HL-60 (cell line): Measurements from ENCODE around the gene C21orf58.

Experiments
- DNase-seq, 2 experiments: peaks; one replicate each; pipeline ENCODE4 v3.0.0-alpha.2; 2010 to 2020; ENCODE audit warnings: low read depth in 1 of 2, low spot score in 1 of 2
- H3K27ac ChIP-seq: fragments of 250-450 bp; sonication (Bioruptor Pico); replicated peaks from 2 replicates; pipeline ENCODE4 v1.5.1; 2020; ENCODE audit warnings: mild to moderate bottlenecking, moderate library complexity
- H3K27me3 ChIP-seq: fragments of 250-450 bp; sonication (Bioruptor Pico); 2 replicates; pipeline ENCODE4 v1.5.1; 2021; ENCODE audit warnings: mild to moderate bottlenecking, moderate library complexity; ENCODE audit not compliant: insufficient read depth, poor library complexity, severe bottlenecking
- H3K4me3 ChIP-seq: replicated peaks from 2 replicates; pipeline ENCODE4 v1.5.1; 2011; ENCODE audit warnings: mild to moderate bottlenecking, control low read depth, low read length; ENCODE audit not compliant: insufficient read depth
- GABPA ChIP-seq: IDR thresholded peaks from 2 replicates; pipeline ENCODE4 v1.6.1; 2012; ENCODE audit warnings: low read depth
- POLR2AphosphoS5 ChIP-seq: IDR thresholded peaks from 2 replicates; pipeline ENCODE4 v1.6.1; 2012; ENCODE audit warnings: low read depth
- SPI1 ChIP-seq: IDR thresholded peaks from 2 replicates; pipeline ENCODE4 v1.6.1; 2012; ENCODE audit warnings: low read depth, mild to moderate bottlenecking, borderline replicate concordance
- TF ChIP-seq, protein P1 (sequence below): IDR thresholded peaks from one replicate; pipeline ENCODE4 v1.5.1; 2011; ENCODE audit warnings: low read length, control low read depth, inconsistent platforms; ENCODE audit not compliant: insufficient read depth
- TF ChIP-seq, protein P2 (sequence below): IDR thresholded peaks from 2 replicates; pipeline ENCODE4 v1.6.1; 2012; ENCODE audit warnings: low read depth; ENCODE audit not compliant: insufficient replicate concordance

The C21orf58 gene

DNA sequence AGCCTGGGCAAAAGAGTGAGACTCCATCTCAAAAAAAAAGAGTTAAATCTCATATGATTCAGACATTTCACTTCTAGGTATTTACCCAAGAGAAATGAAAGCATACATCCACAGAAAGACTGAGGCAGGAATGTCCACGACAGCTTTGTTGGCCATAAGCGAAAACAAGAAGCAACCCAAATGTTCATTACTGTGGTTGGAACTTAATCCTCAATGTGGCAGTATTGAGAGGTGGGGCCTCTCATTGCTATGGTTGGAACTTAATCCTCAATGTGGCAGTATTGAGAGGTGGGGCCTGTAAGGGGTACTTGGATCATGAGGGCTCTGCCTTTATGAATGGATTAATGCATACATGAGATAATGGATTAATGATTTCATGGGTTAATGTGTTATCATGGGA is 15.2 kb downstream of the C21orf58 start:
- H3K4me3 ChIP-seq: no peak overlapping the region
- TF ChIP-seq, protein P1, sequence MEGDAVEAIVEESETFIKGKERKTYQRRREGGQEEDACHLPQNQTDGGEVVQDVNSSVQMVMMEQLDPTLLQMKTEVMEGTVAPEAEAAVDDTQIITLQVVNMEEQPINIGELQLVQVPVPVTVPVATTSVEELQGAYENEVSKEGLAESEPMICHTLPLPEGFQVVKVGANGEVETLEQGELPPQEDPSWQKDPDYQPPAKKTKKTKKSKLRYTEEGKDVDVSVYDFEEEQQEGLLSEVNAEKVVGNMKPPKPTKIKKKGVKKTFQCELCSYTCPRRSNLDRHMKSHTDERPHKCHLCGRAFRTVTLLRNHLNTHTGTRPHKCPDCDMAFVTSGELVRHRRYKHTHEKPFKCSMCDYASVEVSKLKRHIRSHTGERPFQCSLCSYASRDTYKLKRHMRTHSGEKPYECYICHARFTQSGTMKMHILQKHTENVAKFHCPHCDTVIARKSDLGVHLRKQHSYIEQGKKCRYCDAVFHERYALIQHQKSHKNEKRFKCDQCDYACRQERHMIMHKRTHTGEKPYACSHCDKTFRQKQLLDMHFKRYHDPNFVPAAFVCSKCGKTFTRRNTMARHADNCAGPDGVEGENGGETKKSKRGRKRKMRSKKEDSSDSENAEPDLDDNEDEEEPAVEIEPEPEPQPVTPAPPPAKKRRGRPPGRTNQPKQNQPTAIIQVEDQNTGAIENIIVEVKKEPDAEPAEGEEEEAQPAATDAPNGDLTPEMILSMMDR: no peak
- TF ChIP-seq GABPA (no peak), SPI1 (no peak)
- TF ChIP-seq, protein P2, sequence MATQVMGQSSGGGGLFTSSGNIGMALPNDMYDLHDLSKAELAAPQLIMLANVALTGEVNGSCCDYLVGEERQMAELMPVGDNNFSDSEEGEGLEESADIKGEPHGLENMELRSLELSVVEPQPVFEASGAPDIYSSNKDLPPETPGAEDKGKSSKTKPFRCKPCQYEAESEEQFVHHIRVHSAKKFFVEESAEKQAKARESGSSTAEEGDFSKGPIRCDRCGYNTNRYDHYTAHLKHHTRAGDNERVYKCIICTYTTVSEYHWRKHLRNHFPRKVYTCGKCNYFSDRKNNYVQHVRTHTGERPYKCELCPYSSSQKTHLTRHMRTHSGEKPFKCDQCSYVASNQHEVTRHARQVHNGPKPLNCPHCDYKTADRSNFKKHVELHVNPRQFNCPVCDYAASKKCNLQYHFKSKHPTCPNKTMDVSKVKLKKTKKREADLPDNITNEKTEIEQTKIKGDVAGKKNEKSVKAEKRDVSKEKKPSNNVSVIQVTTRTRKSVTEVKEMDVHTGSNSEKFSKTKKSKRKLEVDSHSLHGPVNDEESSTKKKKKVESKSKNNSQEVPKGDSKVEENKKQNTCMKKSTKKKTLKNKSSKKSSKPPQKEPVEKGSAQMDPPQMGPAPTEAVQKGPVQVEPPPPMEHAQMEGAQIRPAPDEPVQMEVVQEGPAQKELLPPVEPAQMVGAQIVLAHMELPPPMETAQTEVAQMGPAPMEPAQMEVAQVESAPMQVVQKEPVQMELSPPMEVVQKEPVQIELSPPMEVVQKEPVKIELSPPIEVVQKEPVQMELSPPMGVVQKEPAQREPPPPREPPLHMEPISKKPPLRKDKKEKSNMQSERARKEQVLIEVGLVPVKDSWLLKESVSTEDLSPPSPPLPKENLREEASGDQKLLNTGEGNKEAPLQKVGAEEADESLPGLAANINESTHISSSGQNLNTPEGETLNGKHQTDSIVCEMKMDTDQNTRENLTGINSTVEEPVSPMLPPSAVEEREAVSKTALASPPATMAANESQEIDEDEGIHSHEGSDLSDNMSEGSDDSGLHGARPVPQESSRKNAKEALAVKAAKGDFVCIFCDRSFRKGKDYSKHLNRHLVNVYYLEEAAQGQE: no peak
- H3K27me3 ChIP-seq: no peaks in the 10 kb centered on the region
- no peak for DNase-seq
- H3K27ac ChIP-seq: no peak overlapping the region

DNA sequence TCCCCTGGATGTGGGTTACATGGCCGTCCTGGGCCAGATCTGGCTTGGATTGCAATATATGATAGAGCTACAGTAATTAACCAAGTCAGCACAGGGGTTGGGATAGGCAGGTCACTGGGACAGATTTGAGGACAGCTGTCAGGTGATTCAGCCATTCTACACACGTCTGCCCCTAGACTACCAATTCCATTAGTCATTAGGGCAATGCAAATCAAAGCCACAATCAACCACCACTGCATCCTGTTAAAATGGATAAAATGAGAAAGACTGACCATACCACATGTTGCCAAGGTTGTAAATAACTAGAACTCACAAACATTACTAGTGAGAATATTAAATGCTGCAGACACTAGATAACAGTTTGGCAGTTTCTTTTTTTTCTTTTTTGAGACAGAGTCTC is 16.0 kb downstream of the C21orf58 start:
- Histone ChIP-seq H3K27me3 (no peaks in the 10 kb centered on the region), H3K27ac (no peak overlapping the region), H3K4me3 (no peak overlapping the region)
- DNase-seq: no peak
- no peak for TF ChIP-seq POLR2AphosphoS5
- no peak for TF ChIP-seq SPI1
- TF ChIP-seq GABPA: no peak
- TF ChIP-seq, protein P2: no peak
- TF ChIP-seq, protein P1: no peak

DNA sequence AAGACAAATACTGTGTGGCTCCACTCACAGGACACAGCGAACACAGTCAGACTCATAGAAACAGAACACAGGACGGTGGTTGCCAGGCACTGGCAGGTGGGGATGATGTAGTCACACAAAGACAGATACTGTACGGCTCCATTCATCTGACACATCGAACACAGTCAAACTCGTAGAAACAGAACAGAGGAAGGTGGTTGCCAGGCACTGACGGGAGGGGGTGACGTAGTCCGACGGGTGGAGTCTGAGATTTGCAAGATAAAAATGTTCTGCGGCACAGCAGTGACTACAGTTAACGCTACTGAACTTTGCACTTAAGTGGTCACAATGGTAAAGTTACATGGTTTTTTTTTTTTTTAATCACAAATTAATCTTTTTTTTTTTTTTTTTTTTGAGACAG is 18.7 kb downstream of the C21orf58 start:
- DNase-seq: no peak
- Histone ChIP-seq H3K27me3 (no peaks in the 10 kb centered on the region), H3K27ac (no peak overlapping the region), H3K4me3 (no peak overlapping the region)
- no peak for TF ChIP-seq SPI1
- no peak for TF ChIP-seq GABPA
- TF ChIP-seq, protein P2: no peak
- no peak for TF ChIP-seq POLR2AphosphoS5
- TF ChIP-seq, protein P1: no peak
